ENCODE results near the gene TLR4. TPM values are rescaled to one million over a fixed set of nuclear protein-coding genes. Genes with fewer than 3 reads are reported as not detected.
A peak's percentile ranks its signal among the peaks of the same experiment; 100 is the strongest.

The TLR4 gene
- total RNA-seq, 1 donor from 2014 or later: 8.8 TPM

- DNase-seq: no peak
Measured at GRCh38 chr9:117745598-117745997, 41.4 kb downstream of the TLR4 start.

GRCh38 chr9:117746263-117746662 lies 42.1 kb downstream of the TLR4 start:
- no peak for DNase-seq

DNA sequence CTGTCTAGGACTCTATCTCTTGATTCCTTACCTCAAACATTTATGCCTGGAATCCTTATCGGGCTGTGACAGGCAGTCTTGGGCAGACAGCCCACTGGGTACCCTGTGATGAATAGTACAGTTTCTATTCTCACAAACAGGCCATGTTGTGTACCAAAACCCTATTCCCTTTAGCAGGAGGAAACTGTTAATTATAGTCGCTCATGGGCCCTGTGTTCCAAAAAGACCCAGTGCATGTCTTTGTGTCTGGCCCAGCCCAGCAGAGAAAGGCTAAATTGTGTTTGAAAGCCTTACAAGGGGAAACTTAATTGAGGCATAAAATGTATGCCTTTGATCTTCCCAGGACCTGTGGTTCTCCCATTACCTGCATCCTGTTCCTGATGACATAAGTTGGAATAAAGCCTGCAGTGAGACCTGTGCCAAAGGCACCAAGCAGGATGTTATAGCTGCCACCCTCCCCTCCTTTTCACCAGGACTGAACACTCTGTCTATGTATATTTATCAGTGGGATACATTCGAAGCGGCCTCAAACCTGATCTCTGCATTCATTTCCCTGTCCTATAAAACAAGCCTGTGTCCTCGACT lies 43.3 kb downstream of the TLR4 start:
- no peak for DNase-seq

DNA sequence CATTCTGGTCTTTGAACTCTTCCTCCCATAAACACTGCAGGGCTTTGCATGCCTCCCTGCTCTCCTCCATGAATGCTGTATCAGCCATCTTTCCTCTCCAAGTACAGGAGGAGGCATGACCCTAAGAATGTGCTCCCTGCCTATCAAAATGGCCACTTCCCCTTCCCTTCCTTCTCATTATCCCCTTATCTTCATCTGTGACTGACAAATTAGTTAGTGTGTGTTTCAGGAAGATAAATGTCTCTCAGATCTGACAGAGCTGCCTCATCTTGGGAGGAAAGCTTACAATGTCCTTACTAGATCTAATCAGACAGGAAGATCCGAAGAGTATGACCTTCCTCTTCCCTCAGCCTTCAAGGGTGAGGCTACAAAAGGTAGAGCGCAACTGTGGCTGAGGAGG lies 46.2 kb downstream of the TLR4 start:
- DNase-seq: no peak

DNA sequence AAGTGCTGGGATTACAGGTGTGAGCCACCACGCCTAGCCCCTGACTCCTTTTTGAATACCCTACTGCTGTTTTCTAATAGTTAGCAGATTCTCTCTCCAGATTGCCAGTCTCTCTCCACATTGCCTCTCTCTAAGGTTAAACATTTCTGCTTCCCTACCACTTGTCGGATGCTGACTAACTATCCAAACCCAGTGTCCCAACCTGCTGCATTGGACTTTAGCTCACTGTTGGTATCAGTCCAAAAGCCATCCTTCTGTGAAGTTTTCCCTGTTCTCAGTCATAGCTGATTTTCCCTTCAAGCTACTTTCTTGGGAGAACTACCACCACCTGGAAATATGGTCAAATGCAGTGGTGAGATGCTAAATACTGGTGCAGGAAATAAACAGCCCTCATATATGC lies 48.7 kb downstream of the TLR4 start:
- DNase-seq: no peak

DNA sequence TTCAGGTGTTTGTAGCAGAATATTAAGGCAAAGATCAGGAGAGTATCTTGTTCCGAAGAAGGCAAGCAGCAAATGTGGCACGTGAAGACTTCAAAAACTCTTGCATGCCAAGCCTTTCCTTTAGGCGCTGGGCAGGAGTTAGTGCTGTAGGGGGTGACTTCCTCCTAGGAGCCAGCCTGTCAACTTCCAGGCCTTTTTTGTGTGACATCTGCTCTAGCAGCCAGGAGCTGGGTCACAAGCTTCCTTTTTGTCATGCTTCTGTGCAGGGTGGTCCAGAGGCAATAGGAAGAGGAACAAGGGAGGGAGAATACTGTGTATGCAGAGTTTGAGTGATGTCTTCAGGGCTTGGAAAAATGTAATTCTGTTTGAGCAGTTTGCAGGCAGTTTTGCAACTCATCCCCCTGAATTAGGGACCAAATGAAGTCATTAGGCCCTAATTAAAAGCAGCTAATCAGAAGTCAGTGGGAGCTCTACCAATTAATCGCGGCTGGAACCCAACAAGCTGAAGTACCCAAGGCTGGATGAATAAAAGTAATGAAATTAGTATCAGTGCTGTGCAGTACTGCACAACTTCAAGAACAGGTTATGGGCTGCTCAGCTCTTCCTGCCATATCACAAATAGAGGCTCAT lies 53.5 kb downstream of the TLR4 start:
- DNase-seq: no peak

DNA sequence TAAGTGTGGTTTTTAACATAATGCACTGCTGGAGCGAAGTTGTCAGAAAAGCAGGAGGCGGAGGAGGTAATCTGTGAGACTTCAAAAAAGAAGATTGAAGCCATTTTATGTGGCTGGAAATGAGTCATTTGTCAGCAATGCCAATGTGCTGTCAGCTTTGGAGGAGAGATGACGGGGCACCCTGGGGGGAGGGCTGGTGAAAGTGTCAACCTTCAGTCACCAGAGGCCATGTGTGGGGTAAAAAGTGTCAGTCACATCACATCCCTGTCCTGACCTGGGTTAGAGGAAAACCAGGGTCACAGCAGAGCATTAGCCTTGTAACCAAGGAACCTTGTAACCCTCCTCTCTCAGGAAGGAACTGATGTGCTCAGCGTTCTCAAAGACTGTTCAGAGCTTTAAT lies 59.1 kb downstream of the TLR4 start:
- no peak for DNase-seq

GRCh38 chr9:117768750-117769395 lies 64.7 kb downstream of the TLR4 start:
- DNase-seq: peak; percentile 66

GRCh38 chr9:117771136-117771535 lies 66.9 kb downstream of the TLR4 start:
- DNase-seq: no peak

- peak; percentile 53 for DNase-seq
Measured at GRCh38 chr9:117772960-117773359, 68.8 kb downstream of the TLR4 start.

Small RNAs within 50 kb of the gene (small RNA-seq; reads per million reads assigned to genes)
- gene RNU6-1082P (ENCODE audit: low replicate concordance): not detected

Data from tongue (tissue), 3 donors.